Transverse colon (tissue), 4 donors: ENCODE results near the gene CNKSR2. TPM values are rescaled to one million over a fixed set of nuclear protein-coding genes. Genes with fewer than 3 reads are reported as not detected.

Experiments
- DNase-seq: peaks from one replicate; pipeline ENCODE4 v3.0.0-alpha.2; 2019
- H3K27ac ChIP-seq, 4 donors: fragments of 200-600 bp; sonication (generic); 2 replicates each; pipeline ENCODE4 v1.5.1; 2016 to 2018; ENCODE audit warnings: inconsistent platforms in 4 of 4
- H3K27me3 ChIP-seq: fragments of 200-600 bp; sonication (generic); 2 replicates; pipeline ENCODE4 v1.5.1; 2017; ENCODE audit warnings: inconsistent platforms
- H3K36me3 ChIP-seq, 4 donors: fragments of 200-600 bp; sonication (generic); 2 replicates each; pipeline ENCODE4 v1.5.1; 2017 to 2019; ENCODE audit warnings: inconsistent platforms in 4 of 4
- H3K4me1 ChIP-seq, 4 donors: fragments of 200-600 bp; sonication (generic); 2 replicates each; pipeline ENCODE4 v1.5.1; 2017 to 2020; ENCODE audit warnings: inconsistent platforms in 4 of 4
- H3K4me3 ChIP-seq, 4 donors: fragments of 200-600 bp; sonication (generic); 1 replicate in 1 of 4; 2 replicates in 3 of 4; pipeline versions ENCODE4 v1.5.1 to v1.6.1; 2017 to 2019; ENCODE audit warnings: inconsistent platforms in 4 of 4
- H3K9me3 ChIP-seq, 2 donors: fragments of 200-600 bp; sonication (generic); 2 replicates each; pipeline ENCODE4 v1.5.1; 2017 to 2019; ENCODE audit warnings: inconsistent platforms in 2 of 2
- EP300 ChIP-seq: sonication (generic); formaldehyde crosslinking; IDR thresholded peaks from one replicate; pipeline ENCODE4 v1.6.1; 2017; ENCODE audit warnings: antibody characterized with exemption, low read depth
- POLR2A ChIP-seq: fragments of 450-650 bp; IDR thresholded peaks from one replicate; pipeline ENCODE4 v1.6.1; 2016; ENCODE audit warnings: antibody characterized with exemption, mild to moderate bottlenecking, moderate library complexity
- POLR2AphosphoS5 ChIP-seq, 3 donors: sonication (generic); formaldehyde crosslinking; IDR thresholded peaks; one replicate each; pipeline ENCODE4 v1.6.1; 2016; ENCODE audit warnings: antibody characterized with exemption in 3 of 3
- WGBS, 2 donors: methylation state at CpG; one replicate each; pipeline ENCODE4 v1.1.5; 2018; ENCODE audit warnings: low coverage in 1 of 2; 5-methylcytosine and 5-hydroxymethylcytosine counted together
- in situ Hi-C, 4 donors: fragments of 200-750 bp; cut with MboI; loops; one replicate each; pipeline versions ENCODE4 v1.15.0 to v1.15.1; 2017; ENCODE audit warnings: low sequenced_read_pairs in 3 of 4, low pct_ligation_motif_present in 1 of 4, low pct_unique_long_range_greater_than_20kb in 1 of 4
- intact Hi-C: fragments of 100-400 bp; cut with DNase I; formaldehyde crosslinking; loops from one replicate; pipeline ENCODE4 v1.15.1; 2023; ENCODE audit warnings: low total_unique reads
- total RNA-seq, 4 donors: library from RNA; depleted of rRNA; stranded (reverse); fragments of >200 nt; gene quantifications; one replicate each; pipeline ENCODE4 v1.1.0, GENCODE V29; 2016
- TF ChIP-seq, protein P1 (sequence below), 5 experiments: fragments of 200-600 bp in 3 of 5; fragments of 450-650 bp in 2 of 5; sonication (generic) in 3 of 5; IDR thresholded peaks; 1 replicate in 2 of 5; 2 replicates in 3 of 5; pipeline ENCODE4 v1.5.1; 2016 to 2017; ENCODE audit warnings: antibody characterized with exemption in 5 of 5, inconsistent platforms in 3 of 5, mild to moderate bottlenecking in 2 of 5, moderate library complexity in 1 of 5

The CNKSR2 gene
- total RNA-seq, 4 donors from 2014 or later = 0.55 to 15.0 (median 2.7) TPM; not detected in 1

DNA sequence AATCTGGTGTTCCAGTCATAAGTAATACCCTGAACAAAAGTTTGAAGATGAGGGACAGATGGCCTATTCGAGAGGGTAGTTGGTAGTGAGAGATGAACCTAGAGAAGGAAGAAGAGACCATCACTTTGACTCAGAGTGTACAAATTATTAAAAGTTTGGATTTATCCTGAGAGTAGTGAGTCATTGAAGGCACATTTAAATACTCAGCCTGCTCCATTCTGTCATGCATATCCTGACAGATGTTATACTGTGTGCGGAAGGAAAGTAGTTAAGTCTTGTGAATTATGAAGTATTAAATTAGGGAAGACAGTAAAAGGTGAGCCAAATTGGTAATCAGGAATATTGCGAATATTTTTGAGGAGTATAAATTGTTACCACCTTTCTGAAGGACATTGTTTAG is 190.8 kb downstream of the CNKSR2 start:
- H3K36me3 ChIP-seq = no peaks in the 10 kb centered on the region
- no peaks in the 10 kb centered on the region for H3K9me3 ChIP-seq
- 78 to 95% methylated on average over 3 of the region's 3 CpGs for WGBS, 2 donors
- no peak for DNase-seq
- no peaks in the 10 kb centered on the region for H3K4me1 ChIP-seq
- no peak overlapping the region for H3K27ac ChIP-seq
- H3K27me3 ChIP-seq = no peaks in the 10 kb centered on the region
- H3K4me3 ChIP-seq = no peak overlapping the region
- intact Hi-C loops (no loop called here), in situ Hi-C loops (no loop called here)
- TF ChIP-seq POLR2A (no peak), EP300 (no peak), POLR2AphosphoS5 (IDR thresholded peaks at IDR 0.05) (no peak)
- TF ChIP-seq, protein P1, sequence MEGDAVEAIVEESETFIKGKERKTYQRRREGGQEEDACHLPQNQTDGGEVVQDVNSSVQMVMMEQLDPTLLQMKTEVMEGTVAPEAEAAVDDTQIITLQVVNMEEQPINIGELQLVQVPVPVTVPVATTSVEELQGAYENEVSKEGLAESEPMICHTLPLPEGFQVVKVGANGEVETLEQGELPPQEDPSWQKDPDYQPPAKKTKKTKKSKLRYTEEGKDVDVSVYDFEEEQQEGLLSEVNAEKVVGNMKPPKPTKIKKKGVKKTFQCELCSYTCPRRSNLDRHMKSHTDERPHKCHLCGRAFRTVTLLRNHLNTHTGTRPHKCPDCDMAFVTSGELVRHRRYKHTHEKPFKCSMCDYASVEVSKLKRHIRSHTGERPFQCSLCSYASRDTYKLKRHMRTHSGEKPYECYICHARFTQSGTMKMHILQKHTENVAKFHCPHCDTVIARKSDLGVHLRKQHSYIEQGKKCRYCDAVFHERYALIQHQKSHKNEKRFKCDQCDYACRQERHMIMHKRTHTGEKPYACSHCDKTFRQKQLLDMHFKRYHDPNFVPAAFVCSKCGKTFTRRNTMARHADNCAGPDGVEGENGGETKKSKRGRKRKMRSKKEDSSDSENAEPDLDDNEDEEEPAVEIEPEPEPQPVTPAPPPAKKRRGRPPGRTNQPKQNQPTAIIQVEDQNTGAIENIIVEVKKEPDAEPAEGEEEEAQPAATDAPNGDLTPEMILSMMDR (IDR thresholded peaks at IDR 0.05) = no peak

- Histone ChIP-seq H3K36me3 (no peaks in the 10 kb centered on the region), H3K4me3 (no peak overlapping the region), H3K27me3 (no peaks in the 10 kb centered on the region), H3K9me3 (no peaks in the 10 kb centered on the region), H3K4me1 (no peaks in the 10 kb centered on the region), H3K27ac (no peak overlapping the region)
- no peak for TF ChIP-seq POLR2AphosphoS5 (IDR thresholded peaks at IDR 0.05)
- TF ChIP-seq EP300 = no peak
- TF ChIP-seq, protein P1 (IDR thresholded peaks at IDR 0.05) = no peak
- no peak for TF ChIP-seq POLR2A
- no peak for DNase-seq
- in situ Hi-C loops = no loop called here
- intact Hi-C loops = no loop called here
- 88% methylated on average over 1 of the region's 1 CpG; no CpG with 5 or more reads in 1 of the 2 donors for WGBS, 2 donors
Measured at GRCh38 chrX:21574793-21575192, 200.6 kb downstream of the CNKSR2 start.

DNA sequence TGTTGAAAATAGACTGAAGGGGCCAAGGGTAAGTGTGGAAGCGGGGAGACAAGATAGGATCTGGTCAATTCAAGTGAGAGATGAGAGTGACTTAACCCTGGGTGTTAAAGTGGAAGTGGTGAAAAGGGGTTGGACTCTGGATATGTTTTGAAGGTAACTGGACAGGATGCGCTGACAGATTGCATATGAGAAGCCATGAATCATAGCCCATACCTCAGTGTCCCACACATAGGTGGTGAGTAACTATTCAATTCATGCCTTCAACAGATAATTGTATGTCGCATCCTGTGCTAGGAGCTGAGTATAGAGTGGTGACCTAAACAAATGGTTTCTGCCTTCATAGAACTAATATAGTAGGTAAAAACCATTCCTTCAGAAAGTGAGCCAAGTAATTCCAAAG is 207.3 kb downstream of the CNKSR2 start:
- in situ Hi-C loops = no loop called here
- intact Hi-C loops = no loop called here
- Histone ChIP-seq H3K4me1 (no peaks in the 10 kb centered on the region), H3K9me3 (no peaks in the 10 kb centered on the region), H3K4me3 (no peak overlapping the region), H3K27me3 (no peaks in the 10 kb centered on the region), H3K36me3 (no peaks in the 10 kb centered on the region), H3K27ac (no peak overlapping the region)
- TF ChIP-seq POLR2AphosphoS5 (IDR thresholded peaks at IDR 0.05) (no peak), POLR2A (no peak), EP300 (no peak)
- TF ChIP-seq, protein P1 (IDR thresholded peaks at IDR 0.05) = no peak
- 80 to 83% methylated on average over 2 to 3 of the region's 3 CpGs for WGBS, 2 donors
- no peak for DNase-seq

DNA sequence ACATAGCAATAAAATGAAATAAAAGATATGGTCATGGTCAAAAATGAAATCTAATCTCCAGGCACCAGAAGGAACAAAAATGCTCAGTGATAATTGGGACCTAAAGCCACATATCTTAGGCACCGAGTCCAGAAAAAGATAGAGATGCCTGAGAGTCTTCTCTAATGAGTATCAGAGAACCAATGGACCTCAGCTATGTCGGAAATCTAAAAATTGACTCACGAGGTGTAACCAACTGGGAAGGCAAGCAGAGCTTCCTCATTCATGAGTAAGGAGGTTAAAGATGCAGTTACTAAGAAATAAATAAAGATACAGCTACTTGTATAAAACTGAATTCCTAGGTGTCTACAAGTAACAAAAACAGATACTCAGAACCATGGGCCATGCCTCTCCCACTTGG is 211.8 kb downstream of the CNKSR2 start:
- 81 to 100% methylated on average over 2 to 3 of the region's 3 CpGs for WGBS, 2 donors
- no peak for DNase-seq
- TF ChIP-seq POLR2A (no peak), EP300 (no peak), POLR2AphosphoS5 (IDR thresholded peaks at IDR 0.05) (no peak)
- TF ChIP-seq, protein P1 (IDR thresholded peaks at IDR 0.05) = no peak

More for the DNA sequence above, 211.8 kb downstream of the CNKSR2 start:
- H3K4me1 ChIP-seq = no peaks in the 10 kb centered on the region
- no peaks in the 10 kb centered on the region for H3K9me3 ChIP-seq
- no peak overlapping the region for H3K4me3 ChIP-seq
- in situ Hi-C loops = no loop called here
- no peak overlapping the region for H3K27ac ChIP-seq
- H3K36me3 ChIP-seq = no peaks in the 10 kb centered on the region
- H3K27me3 ChIP-seq = no peaks in the 10 kb centered on the region
- intact Hi-C loops = no loop called here
